NCI-H1694 (cell line): ENCODE measurements around the gene STT3B.

ENCODE experiments used
- DNase-seq: peaks from one replicate; lab custom pipeline; 2025; lab: John Stamatoyannopoulos, UW

STT3B gene

GRCh38 chr3:31551646-31552045 lies 18.9 kb downstream of the STT3B start:
- no peak for DNase-seq

- no peak for DNase-seq
Observed at GRCh38 chr3:31552103-31552502, 19.4 kb downstream of the STT3B start.

- no peak for DNase-seq
Observed at GRCh38 chr3:31553258-31553657, 20.5 kb downstream of the STT3B start.

- no peak for DNase-seq
Observed at GRCh38 chr3:31555204-31555603, 22.5 kb downstream of the STT3B start.

GRCh38 chr3:31559872-31560534 lies 27.3 kb downstream of the STT3B start:
- DNase-seq: no peak

GRCh38 chr3:31561891-31562290 lies 29.2 kb downstream of the STT3B start:
- DNase-seq: no peak

GRCh38 chr3:31562525-31562924 lies 29.8 kb downstream of the STT3B start:
- DNase-seq: no peak

- no peak for DNase-seq
Observed at GRCh38 chr3:31565288-31565687, 32.6 kb downstream of the STT3B start.

GRCh38 chr3:31567036-31567435 lies 34.3 kb downstream of the STT3B start:
- no peak for DNase-seq

- no peak for DNase-seq
Observed at GRCh38 chr3:31568649-31569048, 35.9 kb downstream of the STT3B start.

GRCh38 chr3:31571325-31571724 lies 38.6 kb downstream of the STT3B start:
- no peak for DNase-seq

- DNase-seq: no peak
Observed at GRCh38 chr3:31572236-31573004, 39.7 kb downstream of the STT3B start.

- no peak for DNase-seq
Observed at GRCh38 chr3:31573036-31573779, 40.5 kb downstream of the STT3B start.

GRCh38 chr3:31575448-31575847 lies 42.7 kb downstream of the STT3B start:
- DNase-seq: no peak

- DNase-seq: no peak
Observed at GRCh38 chr3:31576521-31576920, 43.8 kb downstream of the STT3B start.

GRCh38 chr3:31577232-31577631 lies 44.5 kb downstream of the STT3B start:
- DNase-seq: no peak

- DNase-seq: no peak
Observed at GRCh38 chr3:31579828-31580227, 47.1 kb downstream of the STT3B start.

GRCh38 chr3:31580645-31581044 lies 47.9 kb downstream of the STT3B start:
- DNase-seq: no peak

- no peak for DNase-seq
Observed at GRCh38 chr3:31581660-31582059, 48.9 kb downstream of the STT3B start.

GRCh38 chr3:31589228-31589627 lies 56.5 kb downstream of the STT3B start:
- no peak for DNase-seq

- DNase-seq: no peak
Observed at GRCh38 chr3:31590650-31591049, 57.9 kb downstream of the STT3B start.

GRCh38 chr3:31592764-31593163 lies 60.0 kb downstream of the STT3B start:
- no peak for DNase-seq

- no peak for DNase-seq
Observed at GRCh38 chr3:31596176-31596575, 63.5 kb downstream of the STT3B start.
